Islet of Langerhans (tissue), 1 donor: ENCODE measurements around the gene DPH2.

ENCODE experiments used
- FAIRE-seq: peaks from one replicate; lab custom pipeline; 2011; peaks lifted over from hg19 to GRCh38; lab: Jason Lieb, UNC

DPH2 gene

GRCh38 chr1:43968348-43968948, 1.4 kb upstream of the DPH2 start:
- no peak for FAIRE-seq

GRCh38 chr1:43969416-43969745, 429 bp upstream of the DPH2 start:
- no peak for FAIRE-seq

DNA sequence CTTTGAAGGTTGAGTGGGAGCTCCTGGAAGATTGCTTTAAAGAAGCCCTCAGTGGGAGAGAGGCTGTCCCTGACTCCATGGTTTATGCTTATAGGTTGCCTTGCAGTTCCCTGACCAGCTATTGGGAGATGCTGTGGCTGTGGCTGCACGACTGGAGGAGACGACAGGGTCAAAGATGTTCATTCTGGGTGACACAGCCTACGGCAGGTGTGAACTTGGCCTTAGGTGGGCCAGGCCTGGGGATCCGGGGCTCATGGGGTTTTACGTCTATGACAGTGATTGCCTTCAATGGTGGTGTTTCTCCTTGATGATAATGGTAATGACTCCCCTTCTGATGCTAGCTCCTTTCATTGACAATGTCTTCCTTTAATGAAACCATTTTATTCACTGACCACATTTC, 692 bp downstream of the DPH2 start:
- no peak for FAIRE-seq

DNA sequence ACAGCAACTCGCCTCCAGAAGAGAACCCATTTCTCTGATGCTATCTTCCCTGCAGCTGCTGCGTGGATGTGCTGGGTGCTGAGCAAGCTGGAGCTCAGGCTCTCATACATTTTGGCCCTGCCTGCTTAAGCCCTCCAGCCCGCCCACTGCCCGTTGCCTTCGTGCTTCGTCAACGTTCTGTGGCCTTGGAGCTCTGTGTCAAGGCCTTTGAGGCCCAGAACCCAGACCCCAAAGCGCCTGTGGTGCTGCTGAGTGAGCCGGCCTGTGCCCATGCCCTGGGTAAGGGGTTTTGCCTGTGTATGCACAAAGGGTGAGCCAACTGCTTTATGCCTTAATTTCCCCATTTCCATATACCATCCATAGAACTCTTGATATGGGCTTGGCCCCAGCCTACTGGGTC, 1.1 kb downstream of the DPH2 start:
- FAIRE-seq: no peak

- no peak for FAIRE-seq
Observed at GRCh38 chr1:43971336-43971980, 1.6 kb downstream of the DPH2 start.

- FAIRE-seq: no peak
Observed at GRCh38 chr1:43973981-43974442, 4.2 kb downstream of the DPH2 start.

DNA sequence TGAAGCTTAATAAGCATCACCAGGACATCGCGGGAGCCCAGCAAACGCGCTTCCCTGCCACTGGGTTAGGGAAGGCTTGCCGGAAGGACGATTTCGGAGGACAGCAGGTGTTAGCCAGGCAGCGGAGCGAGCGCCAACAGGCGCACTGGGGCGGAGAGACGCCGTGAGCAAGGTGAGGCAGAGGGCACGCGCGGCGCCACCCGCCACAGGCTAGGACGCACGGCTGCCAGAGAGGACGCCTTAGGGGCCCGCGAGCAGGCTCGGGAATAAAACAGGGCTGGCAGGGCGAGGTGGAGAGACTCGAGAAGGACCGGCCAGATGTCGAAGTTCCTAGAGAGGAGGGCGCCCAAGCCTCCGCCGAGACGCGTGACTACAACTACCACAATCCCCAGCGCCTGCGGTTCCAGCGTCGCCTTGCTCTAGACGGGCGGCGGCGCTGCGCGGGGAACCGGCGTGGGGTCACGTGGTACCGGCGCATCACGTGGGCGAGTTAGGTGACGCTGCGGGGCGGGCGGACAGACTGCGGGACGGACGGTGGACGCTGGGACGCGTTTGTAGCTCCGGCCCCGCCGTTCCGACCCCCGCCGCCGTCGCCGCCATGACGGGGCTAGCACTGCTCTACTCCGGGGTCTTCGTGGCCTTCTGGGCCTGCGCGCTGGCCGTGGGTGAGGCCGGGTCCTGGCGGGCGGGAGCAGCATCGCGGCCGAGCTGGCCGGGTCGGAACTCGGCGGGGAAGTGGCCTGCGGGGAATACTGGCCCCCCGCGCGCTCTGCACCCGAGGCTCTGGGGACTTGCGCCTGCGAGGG, 4.8 kb downstream of the DPH2 start, which contains the start of gene ATP6V0B:
ATP6V0B (plus strand) TSS at position 518 of the 806 bp plus-strand sequence; CDS start at position 599, 81 bp downstream.
- no peak for FAIRE-seq

DNA sequence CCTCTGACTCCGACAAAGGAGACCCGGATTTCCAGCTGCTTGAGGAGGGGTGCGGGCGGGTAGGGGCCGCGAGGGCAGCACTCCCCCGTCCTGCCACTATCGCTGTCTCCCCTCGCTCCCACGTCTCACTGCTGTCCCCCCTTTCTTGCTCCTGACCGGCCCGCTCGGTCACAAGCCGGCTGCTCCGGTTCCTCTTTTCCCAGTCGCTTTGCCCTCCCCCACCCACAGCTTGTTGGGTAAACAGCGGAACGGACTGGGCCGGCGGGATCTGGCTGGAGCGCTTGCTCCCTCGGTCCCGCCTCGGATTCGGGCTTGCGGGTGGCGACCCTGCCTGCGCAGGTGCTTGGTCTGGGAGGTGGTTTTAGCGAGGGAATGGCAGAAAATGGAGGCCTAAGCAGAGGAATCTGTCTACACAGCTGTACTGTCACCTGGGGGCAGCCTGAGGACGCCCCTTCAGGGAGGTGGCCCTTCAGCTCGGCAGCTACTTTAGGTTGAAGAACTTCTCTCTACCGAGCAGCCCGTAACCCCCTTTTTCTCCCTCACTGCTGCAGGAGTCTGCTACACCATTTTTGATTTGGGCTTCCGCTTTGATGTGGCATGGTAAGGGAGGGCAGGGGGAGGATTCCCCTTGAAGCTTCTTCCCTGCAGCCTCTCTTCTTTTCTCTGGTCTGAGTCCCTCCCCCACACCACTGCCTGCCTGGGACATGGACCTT, 5.6 kb downstream of the DPH2 start:
- no peak for FAIRE-seq

GRCh38 chr1:43976045-43976444, 6.2 kb downstream of the DPH2 start:
- no peak for FAIRE-seq

DNA sequence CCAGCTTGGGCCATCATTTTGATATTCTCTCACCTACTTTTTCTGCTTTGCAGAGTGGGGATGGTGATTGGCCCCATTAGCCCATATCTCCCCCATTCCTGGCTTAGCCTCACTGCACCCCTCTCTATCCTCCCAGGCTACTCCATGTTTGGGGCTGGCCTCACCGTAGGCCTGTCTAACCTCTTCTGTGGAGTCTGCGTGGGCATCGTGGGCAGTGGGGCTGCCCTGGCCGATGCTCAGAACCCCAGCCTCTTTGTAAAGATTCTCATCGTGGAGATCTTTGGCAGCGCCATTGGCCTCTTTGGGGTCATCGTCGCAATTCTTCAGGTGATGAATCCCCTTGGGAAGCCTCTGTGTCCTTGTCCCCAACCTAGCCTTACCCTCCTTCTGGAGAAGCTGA, 7.1 kb downstream of the DPH2 start:
- no peak for FAIRE-seq

- FAIRE-seq: no peak
Observed at GRCh38 chr1:43977376-43978263, 7.8 kb downstream of the DPH2 start.

DNA sequence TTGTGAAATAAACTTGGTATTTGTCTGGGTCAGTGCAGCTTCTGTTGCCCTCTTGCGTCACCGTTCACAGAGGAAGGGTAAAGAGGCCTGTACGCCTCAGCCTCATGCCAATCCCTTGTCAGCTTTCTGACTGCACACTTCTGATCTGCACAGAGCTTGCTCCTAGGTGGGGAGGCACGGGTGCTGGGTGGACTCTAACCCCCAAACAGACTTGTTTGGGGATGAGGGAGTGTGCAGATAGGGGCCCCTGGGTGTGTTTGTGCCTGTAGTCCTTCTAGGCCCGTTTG, 8.4 kb downstream of the DPH2 start:
- no peak for FAIRE-seq

DNA sequence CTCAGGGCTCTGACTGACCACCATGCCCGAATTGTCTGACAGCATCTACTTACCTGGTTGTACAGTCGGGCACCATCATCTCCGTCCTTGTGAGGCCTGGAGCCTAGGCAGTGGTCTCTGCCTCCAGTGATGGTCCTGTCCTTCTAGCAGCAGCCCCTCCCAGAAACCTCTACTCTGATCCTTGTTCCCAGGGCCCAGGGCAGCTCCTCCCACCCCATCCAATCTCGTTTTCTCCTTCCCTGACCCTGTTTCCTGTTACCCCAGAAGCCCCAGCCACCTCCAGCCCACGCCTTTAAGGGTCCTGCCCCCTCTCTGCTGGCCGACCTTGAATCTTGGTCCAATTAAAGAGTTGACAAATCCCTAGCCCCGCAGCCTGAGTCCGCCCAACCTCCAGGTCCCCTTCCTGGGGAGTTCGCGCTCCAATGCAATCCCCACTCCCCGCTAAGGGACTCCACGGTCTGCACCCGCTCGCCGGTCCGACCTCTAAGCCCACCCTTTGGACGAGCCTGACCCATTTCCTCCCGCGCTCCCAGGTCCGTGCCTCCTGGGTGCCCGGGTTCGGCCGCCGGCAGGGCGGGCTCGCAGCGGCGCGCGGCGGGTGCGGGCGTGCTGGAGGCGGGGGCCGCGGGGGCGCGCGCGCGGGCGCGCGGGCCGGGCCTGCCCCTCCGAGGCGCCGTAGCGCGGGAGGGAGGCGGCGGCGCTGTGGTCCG, 8.9 kb downstream of the DPH2 start, which contains the start of gene B4GALT2:
B4GALT2 (plus strand) TSS at position 660 of the 710 bp plus-strand sequence. CDS start 1,951 bp downstream, outside the sequence.
- no peak for FAIRE-seq

DNA sequence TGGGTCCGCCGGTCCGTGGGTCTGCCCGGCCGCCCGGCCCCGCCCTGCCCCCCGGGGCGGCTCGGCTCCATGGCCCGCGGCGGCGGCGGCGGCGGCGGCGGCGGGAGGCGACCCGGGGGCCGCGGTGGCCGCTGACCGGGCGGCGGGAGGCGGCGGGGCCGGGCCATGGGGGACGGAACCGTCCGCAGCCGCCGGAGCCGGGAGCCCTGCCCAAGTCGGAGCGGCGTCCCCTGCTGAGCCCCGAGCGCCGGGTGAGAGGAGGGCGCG, 9.4 kb downstream of the DPH2 start:
- FAIRE-seq: no peak

DNA sequence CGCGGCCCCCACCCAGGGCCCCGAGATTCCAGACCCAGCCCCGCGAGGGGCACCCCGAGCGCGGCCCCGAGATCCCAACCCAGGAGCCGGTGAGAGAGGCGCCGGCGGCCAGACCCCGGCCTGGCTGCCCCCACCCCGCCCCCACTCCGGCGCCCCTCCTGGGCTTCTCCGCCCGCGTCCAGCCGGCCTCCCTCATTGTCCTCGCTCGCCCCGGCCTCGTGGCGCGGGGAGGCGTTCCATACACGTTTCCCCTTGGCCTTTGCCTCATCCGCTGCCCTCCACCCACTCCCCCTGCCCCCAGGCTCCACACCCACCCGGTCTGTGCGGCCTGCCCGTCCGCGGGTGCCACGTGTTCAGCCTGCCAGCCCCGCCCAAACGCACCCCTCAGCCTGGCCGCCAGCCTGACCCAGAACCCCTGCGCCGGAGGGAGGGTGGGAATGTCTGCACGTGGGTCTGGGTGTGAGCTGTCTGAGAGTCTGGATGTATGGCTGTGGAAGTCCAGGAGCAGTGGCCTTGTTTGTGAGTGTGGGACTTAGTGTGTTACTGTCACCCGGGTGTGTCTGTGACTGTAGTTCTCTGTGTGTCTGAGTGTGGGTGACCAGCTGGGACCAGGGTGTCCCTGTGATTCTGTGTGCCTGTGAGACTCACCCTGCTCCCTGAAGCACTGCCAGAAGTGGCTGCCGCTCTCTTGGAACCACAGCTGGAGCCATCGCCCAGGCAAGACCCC, 9.9 kb downstream of the DPH2 start:
- FAIRE-seq: no peak

- FAIRE-seq: no peak
Observed at GRCh38 chr1:43980255-43981134, 10.7 kb downstream of the DPH2 start.

GRCh38 chr1:43981135-43981491, 11.3 kb downstream of the DPH2 start:
- FAIRE-seq: no peak

DNA sequence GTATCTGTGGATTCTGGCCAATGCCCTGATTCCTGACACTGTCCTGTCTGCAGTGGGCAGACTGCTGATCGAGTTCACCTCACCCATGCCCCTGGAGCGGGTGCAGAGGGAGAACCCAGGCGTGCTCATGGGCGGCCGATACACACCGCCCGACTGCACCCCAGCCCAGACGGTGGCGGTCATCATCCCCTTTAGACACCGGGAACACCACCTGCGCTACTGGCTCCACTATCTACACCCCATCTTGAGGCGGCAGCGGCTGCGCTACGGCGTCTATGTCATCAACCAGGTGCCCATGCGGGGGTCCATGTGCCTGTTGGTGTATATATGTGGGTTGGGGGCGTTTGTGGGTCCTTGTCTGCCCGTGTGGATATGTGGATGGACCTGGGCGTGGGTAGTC, 11.8 kb downstream of the DPH2 start:
- FAIRE-seq: no peak

DNA sequence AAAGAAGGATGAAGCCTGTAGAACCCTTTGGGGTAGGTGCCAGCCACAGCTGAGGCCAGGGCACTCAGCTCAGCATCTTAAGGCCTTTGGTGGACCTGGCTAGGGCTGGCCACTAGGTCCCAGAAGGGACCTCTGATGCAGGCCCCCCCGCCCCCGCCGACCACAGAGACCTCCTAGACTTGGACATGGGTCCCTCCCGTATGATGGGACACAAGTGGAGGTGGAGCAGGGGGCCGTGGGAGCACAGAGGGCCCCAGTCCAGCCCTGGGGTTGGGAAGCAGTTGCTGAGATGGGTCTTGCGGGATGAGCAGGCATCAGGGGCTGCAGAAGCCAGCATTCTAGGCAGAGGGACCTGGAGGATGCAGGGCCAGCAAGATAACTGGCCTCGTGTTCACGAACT, 12.4 kb downstream of the DPH2 start:
- no peak for FAIRE-seq

DNA sequence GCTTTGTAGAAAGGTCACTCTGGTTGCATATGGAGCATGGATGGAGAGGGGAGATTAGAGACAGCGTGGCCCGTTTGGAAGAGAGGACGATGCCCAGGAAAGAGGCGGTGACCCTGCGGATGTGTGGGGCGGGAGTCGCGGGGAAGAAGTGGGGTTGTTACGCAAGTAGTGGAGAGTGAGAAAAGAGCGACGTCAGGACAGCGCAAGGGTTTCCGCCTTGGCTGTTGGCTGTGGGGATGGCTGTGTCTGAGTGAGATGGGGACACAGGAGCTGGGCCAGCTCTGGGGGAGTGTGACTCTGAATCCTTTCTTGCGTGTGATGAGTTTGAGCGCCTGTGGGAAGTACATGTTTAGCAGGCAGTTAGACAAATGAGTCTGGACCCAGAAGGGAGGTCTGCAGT, 13.0 kb downstream of the DPH2 start:
- FAIRE-seq: no peak
